NCI-H82 (cell line): Measurements from ENCODE around the gene MYOM3.
"Not testable (repeated sequence)": the region's sequence is repeated elsewhere in the genome, so short reads cannot be mapped to it uniquely, and the experiment has no call there.

Experiments
- DNase-seq: peaks from one replicate; lab custom pipeline; 2025; lab: John Stamatoyannopoulos, UW

Gene MYOM3

GRCh38 chr1:24030976-24031516, 80.9 kb downstream of the MYOM3 start:
- not testable (repeated sequence) for DNase-seq

- peak; percentile 41 for DNase-seq
These were observed 84.0 kb downstream of the MYOM3 start for GRCh38 chr1:24027838-24028468.

GRCh38 chr1:24022581-24023361, 89.2 kb downstream of the MYOM3 start:
- no peak for DNase-seq

GRCh38 chr1:24021403-24022266, 90.3 kb downstream of the MYOM3 start:
- DNase-seq = no peak

GRCh38 chr1:24020470-24020869, 91.5 kb downstream of the MYOM3 start:
- DNase-seq = no peak

GRCh38 chr1:24020025-24020424, 91.9 kb downstream of the MYOM3 start:
- DNase-seq = no peak

GRCh38 chr1:24018611-24019580, 93.0 kb downstream of the MYOM3 start:
- no peak for DNase-seq

- DNase-seq = no peak
These were observed 96.4 kb downstream of the MYOM3 start for GRCh38 chr1:24015221-24016210.

- peak; percentile 44 for DNase-seq
These were observed 99.1 kb downstream of the MYOM3 start for GRCh38 chr1:24012878-24013277.

GRCh38 chr1:24010650-24011049, 101.3 kb downstream of the MYOM3 start:
- no peak for DNase-seq

GRCh38 chr1:24009406-24009805, 102.5 kb downstream of the MYOM3 start:
- no peak for DNase-seq

- DNase-seq = not testable (repeated sequence)
These were observed 103.3 kb downstream of the MYOM3 start for GRCh38 chr1:24008574-24009184.

- DNase-seq = no peak
These were observed 104.9 kb downstream of the MYOM3 start for GRCh38 chr1:24007079-24007478.
